Transverse colon (tissue), 4 donors: ENCODE measurements around the gene CAST.

Experiments used
- CTCF ChIP-seq, 5 experiments: fragments of 200-600 bp in 3 of 5; fragments of 450-650 bp in 2 of 5; sonication (generic) in 3 of 5; IDR thresholded peaks; 1 replicate in 2 of 5; 2 replicates in 3 of 5; pipeline ENCODE4 v1.5.1; 2016 to 2017; ENCODE audit warnings: antibody characterized with exemption in 5 of 5, inconsistent platforms in 3 of 5, mild to moderate bottlenecking in 2 of 5, moderate library complexity in 1 of 5
- EP300 ChIP-seq: sonication (generic); formaldehyde crosslinking; IDR thresholded peaks from one replicate; pipeline ENCODE4 v1.6.1; 2017; ENCODE audit warnings: antibody characterized with exemption, low read depth
- POLR2A ChIP-seq: fragments of 450-650 bp; IDR thresholded peaks from one replicate; pipeline ENCODE4 v1.6.1; 2016; ENCODE audit warnings: antibody characterized with exemption, mild to moderate bottlenecking, moderate library complexity
- POLR2AphosphoS5 ChIP-seq, 3 donors: sonication (generic); formaldehyde crosslinking; IDR thresholded peaks; one replicate each; pipeline ENCODE4 v1.6.1; 2016; ENCODE audit warnings: antibody characterized with exemption in 3 of 3

GRCh38 chr5:96648023-96648422 lies 14.2 kb upstream of the CAST start:
- TF ChIP-seq POLR2A (no peak), CTCF (IDR thresholded peaks at IDR 0.05) (no peak), POLR2AphosphoS5 (IDR thresholded peaks at IDR 0.05) (no peak), EP300 (no peak)
